ENCODE results near the gene DCP1B. TPM values are rescaled to one million over a fixed set of nuclear protein-coding genes. Genes with fewer than 3 reads are reported as not detected.

The DCP1B gene
- total and polyA plus RNA-seq, 2 of the 4 experiments (the other 2 are of a cell fraction): 13.3 to 19.7 TPM

DNA sequence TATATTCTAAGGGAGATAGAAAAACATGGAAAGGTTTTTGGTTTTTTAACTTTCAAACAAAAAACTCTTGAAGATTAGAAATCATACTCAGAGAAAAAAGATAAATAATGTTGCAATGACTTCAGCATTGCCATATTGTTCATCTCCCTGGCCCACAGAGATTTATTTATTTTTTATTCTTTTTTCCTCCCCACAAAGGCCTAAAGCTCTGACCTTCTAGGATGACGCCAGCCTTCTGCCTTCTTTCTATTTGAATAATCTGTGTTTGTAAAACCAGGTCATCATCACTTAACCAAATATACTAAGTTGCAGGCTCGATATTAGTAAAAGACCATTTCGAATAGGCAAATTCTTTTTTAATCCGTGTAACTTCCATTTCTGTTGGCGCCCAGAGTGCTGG, 4.4 kb upstream of the DCP1B start:
- Histone ChIP-seq H3K9me1 (ENCODE audit: insufficient read depth, low read length) (peaks cover 2% of the 10 kb centered on the region; the same call in 1 of the 2 replicates), H3K56ac (ENCODE audit: extremely low read depth, insufficient read depth, low read length) (no peak overlapping the region), H3K79me1 (ENCODE audit: low read depth in 1 of 2, low read length in 2 of 2) (peaks cover 2 to 11% of the 10 kb centered on the region in 2 experiments; a peak in 3 of 4 replicates), H3K14ac (replicated peaks; ENCODE audit: low read depth, low read length) (no peak overlapping the region), H3K4me2 (ENCODE audit: low read depth, low read length) (peak overlapping the region; percentile 67; the same call in 1 of the 2 replicates), H3K18ac (ENCODE audit: low read depth, low read length) (no peak overlapping the region), H3K9me3 (ENCODE audit: control insufficient read depth, insufficient read depth, low read length) (no peaks in the 10 kb centered on the region), H3K4ac (ENCODE audit: low read depth, low read length) (peak overlapping the region; percentile 3; the same call in 1 of the 2 replicates), H4K20me1 (ENCODE audit: insufficient read depth, low read length) (no peaks in the 10 kb centered on the region), H3K27ac (ENCODE audit: insufficient read depth, low read length) (peak overlapping the region; percentile 21; the same call in 1 of the 2 replicates), H2BK120ac (ENCODE audit: low read depth, low read length) (peak overlapping the region; percentile 10; the same call in 1 of the 2 replicates), H2AK5ac (ENCODE audit: low read depth, low read length) (no peak overlapping the region), H2BK5ac (ENCODE audit: low read depth, low read length, poor library complexity, severe bottlenecking) (peak overlapping the region; percentile 78), H4K91ac (ENCODE audit: insufficient read depth, low read depth, low read length) (no peak overlapping the region), H3K4me1 (ENCODE audit: control insufficient read depth, insufficient read depth, low read length) (peaks cover 12% of the 10 kb centered on the region), H2AFZ (replicated peaks; ENCODE audit: low read length, poor library complexity) (no peak overlapping the region), H4K8ac (ENCODE audit: low read depth in 2 of 2, low read length in 2 of 2) (no peak overlapping the region), H2AK9ac (replicated peaks; ENCODE audit: low read depth, low read length, poor library complexity) (no peak overlapping the region), H2BK20ac (ENCODE audit: low read depth, low read length) (no peak overlapping the region), H3K27me3 (ENCODE audit: control insufficient read depth, insufficient read depth, low read length) (no peaks in the 10 kb centered on the region), H3K36me3 (ENCODE audit: control insufficient read depth, insufficient read depth, low read length) (no peaks in the 10 kb centered on the region), H4K5ac (ENCODE audit: low read depth, low read length) (no peak overlapping the region), H2BK15ac (ENCODE audit: low read depth, low read length) (no peak overlapping the region), H3K4me3 (ENCODE audit: insufficient read depth, low read depth, low read length) (no peak overlapping the region), H3K23ac (ENCODE audit: low read depth, low read length) (no peak overlapping the region), H3K9ac (ENCODE audit: low read depth, low read length) (no peak overlapping the region)
- POLR2A ChIA-PET (ENCODE audit: unreplicated experiment): no interaction called here
- in situ Hi-C loops (cut with MboI; ENCODE audit: low sequenced_read_pairs): no loop called here
- TF ChIP-seq CEBPB (IDR thresholded peaks at IDR 0.05; ENCODE audit: low read depth, low read length) (peak; percentile 84), MXI1 (IDR thresholded peaks at IDR 0.05; ENCODE audit: borderline replicate concordance, low read depth, low read length) (no peak), FOS (IDR thresholded peaks at IDR 0.05; ENCODE audit: low read depth, low read length) (no peak), MAFK (IDR thresholded peaks at IDR 0.05; ENCODE audit: low read depth, low read length) (peak; percentile 10; the same call in 1 of the 2 replicates), BHLHE40 (IDR thresholded peaks at IDR 0.05; ENCODE audit: low read depth, low read length) (no peak), CHD1 (IDR thresholded peaks at IDR 0.05; ENCODE audit: low read depth, low read length) (no peak)
- TF ChIP-seq, protein P1, sequence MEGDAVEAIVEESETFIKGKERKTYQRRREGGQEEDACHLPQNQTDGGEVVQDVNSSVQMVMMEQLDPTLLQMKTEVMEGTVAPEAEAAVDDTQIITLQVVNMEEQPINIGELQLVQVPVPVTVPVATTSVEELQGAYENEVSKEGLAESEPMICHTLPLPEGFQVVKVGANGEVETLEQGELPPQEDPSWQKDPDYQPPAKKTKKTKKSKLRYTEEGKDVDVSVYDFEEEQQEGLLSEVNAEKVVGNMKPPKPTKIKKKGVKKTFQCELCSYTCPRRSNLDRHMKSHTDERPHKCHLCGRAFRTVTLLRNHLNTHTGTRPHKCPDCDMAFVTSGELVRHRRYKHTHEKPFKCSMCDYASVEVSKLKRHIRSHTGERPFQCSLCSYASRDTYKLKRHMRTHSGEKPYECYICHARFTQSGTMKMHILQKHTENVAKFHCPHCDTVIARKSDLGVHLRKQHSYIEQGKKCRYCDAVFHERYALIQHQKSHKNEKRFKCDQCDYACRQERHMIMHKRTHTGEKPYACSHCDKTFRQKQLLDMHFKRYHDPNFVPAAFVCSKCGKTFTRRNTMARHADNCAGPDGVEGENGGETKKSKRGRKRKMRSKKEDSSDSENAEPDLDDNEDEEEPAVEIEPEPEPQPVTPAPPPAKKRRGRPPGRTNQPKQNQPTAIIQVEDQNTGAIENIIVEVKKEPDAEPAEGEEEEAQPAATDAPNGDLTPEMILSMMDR (conservative IDR thresholded peaks at IDR 0.05; ENCODE audit: low read depth, low read length): no peak
- TF ChIP-seq, protein P2, sequence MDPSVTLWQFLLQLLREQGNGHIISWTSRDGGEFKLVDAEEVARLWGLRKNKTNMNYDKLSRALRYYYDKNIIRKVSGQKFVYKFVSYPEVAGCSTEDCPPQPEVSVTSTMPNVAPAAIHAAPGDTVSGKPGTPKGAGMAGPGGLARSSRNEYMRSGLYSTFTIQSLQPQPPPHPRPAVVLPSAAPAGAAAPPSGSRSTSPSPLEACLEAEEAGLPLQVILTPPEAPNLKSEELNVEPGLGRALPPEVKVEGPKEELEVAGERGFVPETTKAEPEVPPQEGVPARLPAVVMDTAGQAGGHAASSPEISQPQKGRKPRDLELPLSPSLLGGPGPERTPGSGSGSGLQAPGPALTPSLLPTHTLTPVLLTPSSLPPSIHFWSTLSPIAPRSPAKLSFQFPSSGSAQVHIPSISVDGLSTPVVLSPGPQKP (IDR thresholded peaks at IDR 0.05; ENCODE audit: borderline replicate concordance, low read depth, low read length): no peak
- intact Hi-C loops (cut with micrococcal nuclease): no loop called here
- dilution Hi-C loops (cut with HindIII; ENCODE audit: low sequenced_read_pairs, unreplicated experiment): no loop called here
- CTCF ChIA-PET: no interaction called here
- no CpG with 5 or more reads among the region's 5 CpGs for WGBS, 2 experiments (ENCODE audit: extremely low coverage in 2 of 2, insufficient read length in 1 of 2)
- no TSS peak for BruUV-seq (replicated peaks)
- DNase-seq: peak; percentile 90
- peak; percentile 45 for ATAC-seq (ENCODE audit: low read depth)
